Stimulated activated CD4-positive, alpha-beta T cell treated with anti-CD3 and anti-CD28 coated beads, TNF-alpha, amount 100 ng/mL, for 24 hours (primary cell): ENCODE measurements around the gene RNGTT.
"Not testable (repeated sequence)": the region's sequence is repeated elsewhere in the genome, so short reads cannot be mapped to it uniquely, and the experiment has no call there.

Experiments
- DNase-seq, 3 experiments: peaks; one replicate each; pipeline ENCODE4 v3.0.0-alpha.2; 2020; ENCODE audit warnings: low read depth in 3 of 3

The RNGTT gene

GRCh38 chr6:88910922-88911778, 52.3 kb downstream of the RNGTT start:
- DNase-seq: no peak

- no peak for DNase-seq
Observed at GRCh38 chr6:88908598-88909548, 54.5 kb downstream of the RNGTT start.

- not testable (repeated sequence) for DNase-seq
Observed at GRCh38 chr6:88907148-88907547, 56.3 kb downstream of the RNGTT start.

DNA sequence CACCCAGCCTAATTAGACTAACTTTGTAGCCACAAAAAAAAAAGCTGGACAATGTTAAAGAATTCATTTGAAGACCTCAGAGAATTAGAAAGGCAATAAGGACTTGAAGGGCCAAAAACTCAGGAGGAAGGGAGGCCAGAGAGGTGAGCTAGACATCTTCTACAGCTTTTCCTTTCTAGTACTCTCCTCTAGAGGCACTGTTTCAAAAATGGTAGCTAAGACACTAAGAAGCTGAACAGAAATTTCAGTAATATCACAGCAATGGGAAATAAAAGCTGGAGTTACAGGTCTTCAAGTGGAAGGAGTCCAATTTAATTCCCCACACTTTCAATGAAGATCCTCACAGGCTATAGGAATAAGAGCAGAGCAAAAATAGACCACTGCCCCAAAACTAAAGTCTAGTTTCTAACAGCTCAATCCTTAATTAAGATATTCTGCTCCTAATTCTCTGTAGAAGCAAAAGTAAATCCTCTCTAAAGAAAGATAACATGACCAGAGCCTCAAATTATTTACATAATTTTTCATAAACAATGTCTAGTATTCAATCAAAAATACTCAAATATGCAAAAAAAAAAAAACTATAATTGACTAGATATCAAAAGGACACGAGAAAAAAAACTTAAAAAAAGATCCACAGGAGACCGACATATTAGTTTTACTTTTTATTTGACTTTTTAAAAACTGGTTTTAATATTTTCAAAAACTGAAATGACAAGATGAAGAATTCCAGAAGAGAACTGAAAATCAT, 63.7 kb downstream of the RNGTT start:
- no peak for DNase-seq

GRCh38 chr6:88895911-88896310, 67.5 kb downstream of the RNGTT start:
- DNase-seq: no peak

- DNase-seq: no peak
Observed at GRCh38 chr6:88890860-88891845, 72.3 kb downstream of the RNGTT start.

GRCh38 chr6:88890394-88890793, 73.0 kb downstream of the RNGTT start:
- DNase-seq: no peak

GRCh38 chr6:88884361-88884760, 79.1 kb downstream of the RNGTT start:
- DNase-seq: no peak

DNA sequence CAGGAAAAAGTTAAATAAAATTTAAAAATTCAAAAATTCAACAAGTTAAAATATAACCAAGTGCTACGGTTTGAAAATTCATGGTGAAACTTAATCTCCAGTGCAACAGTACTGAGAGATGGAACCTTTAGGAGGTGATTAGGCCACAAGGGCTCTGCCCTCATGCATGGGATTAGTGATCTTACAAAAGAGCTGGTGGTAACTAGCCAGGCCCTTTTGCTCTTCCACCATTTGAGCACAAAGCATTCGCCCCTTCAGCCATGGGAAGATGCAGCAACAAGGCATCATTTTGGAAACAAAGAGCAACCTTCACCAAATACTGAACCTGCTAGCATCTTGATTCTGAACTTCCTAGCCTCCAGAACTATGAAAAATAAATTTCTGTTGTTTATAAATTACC, 80.9 kb downstream of the RNGTT start:
- no peak for DNase-seq

- DNase-seq: no peak
Observed at GRCh38 chr6:88881451-88881850, 82.0 kb downstream of the RNGTT start.

DNA sequence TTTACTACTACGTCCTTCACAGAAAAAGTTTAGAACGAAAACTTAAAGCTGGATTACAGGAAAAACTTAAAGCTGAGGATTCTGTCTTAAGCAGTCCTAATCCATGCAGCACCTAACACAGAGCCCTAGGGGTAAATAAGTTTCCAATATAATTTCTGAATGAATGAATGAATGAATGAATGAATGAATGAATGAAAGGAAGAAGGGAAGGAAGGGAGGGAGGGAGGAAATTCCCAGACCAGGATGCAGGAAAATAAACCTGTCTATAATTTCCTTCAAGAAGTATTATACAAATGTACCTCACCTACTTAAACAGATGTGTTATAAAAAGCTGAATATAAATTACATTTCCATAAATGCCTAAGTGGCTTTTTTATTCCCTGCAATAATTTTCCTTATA, 83.4 kb downstream of the RNGTT start:
- DNase-seq: no peak

DNA sequence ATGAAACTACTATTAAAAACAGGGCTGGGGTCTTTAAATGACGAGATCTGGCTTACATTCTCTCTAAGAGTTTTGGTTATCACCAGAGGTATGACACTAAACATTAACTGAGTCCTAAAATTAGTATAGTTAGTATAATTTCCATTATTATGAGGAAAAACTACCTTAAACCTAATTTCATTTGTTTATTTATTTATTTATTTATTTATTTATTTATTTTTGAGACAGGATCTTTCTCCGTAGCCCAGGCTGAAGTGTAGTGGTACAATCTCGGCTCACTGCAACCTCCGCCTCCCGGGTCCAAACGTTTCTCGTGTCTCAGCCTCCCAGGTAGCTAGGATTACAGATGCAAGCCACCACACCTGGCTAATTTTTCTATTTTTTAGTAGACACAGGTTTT, 85.5 kb downstream of the RNGTT start:
- no peak for DNase-seq

DNA sequence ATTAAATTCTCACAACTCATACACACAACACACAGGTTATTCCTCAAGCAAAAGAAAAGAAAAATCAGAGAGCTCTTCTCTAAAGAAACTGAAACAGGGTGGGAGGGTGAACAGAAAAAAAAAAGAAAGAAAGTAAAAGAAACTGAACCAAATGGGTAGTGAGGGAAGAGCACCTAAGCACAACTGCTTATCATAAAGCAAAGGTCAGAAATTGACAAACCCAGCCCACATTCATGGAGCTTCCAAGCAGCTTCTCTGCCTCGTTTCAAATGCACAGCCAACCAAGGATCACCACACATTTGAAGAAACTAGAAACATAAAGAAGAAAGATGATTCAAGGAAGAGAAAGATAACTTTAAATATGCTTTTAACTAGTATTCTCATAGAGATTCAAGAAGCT, 90.5 kb downstream of the RNGTT start:
- no peak for DNase-seq

DNA sequence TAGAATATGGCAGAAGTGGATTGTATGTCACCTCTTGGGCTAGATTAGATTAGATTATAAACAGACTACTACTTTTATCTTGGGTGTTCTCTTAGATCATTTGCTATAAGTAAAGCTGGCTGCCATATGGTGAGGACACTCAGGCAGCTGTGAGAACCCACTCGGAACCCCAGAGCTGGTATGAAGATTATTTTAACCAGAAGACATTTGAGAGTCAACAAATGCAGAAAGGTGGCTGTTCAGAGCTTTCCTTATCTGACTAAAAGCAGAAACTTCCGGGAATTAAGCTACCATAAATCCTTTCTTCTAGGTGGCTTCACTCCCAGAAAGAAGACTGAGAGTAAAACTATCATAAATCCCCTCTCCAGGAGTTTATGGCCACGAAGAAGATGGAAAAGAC, 91.9 kb downstream of the RNGTT start:
- DNase-seq: no peak

GRCh38 chr6:88870717-88871330, 92.6 kb downstream of the RNGTT start:
- DNase-seq: peak; percentile 1 to 17 (median 9)

- DNase-seq: no peak
Observed at GRCh38 chr6:88869263-88870020, 94.0 kb downstream of the RNGTT start.

DNA sequence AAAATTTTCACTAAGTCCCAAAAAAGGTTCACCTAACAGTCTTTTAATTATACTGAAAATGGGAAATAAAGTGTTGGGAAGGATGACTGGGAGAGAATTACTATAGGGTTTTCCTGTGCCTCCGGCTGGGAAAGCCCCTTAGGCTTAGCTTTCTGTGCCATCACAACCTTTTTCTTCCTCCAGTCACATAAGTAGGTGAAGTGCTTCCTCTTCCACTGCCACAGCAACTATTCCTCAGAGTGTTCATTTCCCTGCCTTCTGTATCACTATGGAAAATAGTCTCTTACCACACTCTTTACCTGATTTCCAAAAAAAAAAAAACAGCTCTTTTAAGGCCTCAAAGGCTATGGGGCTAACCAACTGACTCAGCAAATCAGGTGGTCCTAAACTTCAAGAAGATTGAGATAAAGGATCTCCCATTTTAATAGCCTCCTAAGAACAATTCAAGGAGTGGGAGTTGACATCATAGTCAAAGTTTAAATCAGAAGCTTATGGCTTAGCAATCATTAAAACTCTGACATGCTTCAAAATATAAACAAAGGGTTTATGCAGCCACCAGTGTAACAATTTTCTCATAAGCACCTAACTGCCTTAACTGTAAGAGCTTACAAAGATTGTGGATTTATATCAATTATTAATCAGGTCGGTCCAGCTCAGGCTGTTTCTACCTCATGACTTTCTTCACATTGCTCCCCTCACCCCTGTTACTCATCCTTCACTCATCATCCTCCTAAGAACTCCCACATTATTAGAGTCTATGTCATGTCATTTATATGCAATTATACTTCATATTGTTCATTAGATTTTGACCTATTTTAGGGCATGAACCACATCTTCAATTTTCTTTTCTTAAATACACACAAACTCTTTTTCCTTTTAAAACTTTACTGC, 95.3 kb downstream of the RNGTT start:
- DNase-seq: no peak

DNA sequence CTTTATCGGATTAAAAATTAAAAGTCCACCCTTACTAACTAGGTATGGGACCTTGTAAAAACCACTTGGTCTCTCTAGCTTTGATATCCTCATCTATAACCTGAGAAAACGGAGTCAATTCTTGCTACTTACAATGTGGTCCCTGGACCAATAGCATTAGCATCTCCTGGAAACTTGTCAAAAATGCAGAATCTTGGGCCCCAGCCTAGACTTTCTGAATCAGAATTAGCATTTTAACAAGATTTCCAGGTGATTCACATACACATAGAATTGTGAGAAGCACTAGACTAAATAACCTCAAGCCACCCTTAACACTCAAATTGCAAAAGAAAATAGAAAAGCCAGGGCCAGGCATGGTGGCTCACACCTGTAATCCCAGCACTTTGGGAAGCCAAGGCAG, 96.6 kb downstream of the RNGTT start:
- DNase-seq: no peak

- DNase-seq: no peak
Observed at GRCh38 chr6:88865275-88865674, 98.1 kb downstream of the RNGTT start.
